CD4-positive, alpha-beta memory T cell (primary cell): ENCODE measurements around the gene CBFB. TPM values are rescaled to one million over a fixed set of nuclear protein-coding genes. Genes with fewer than 3 reads are reported as not detected.
A peak's percentile ranks its signal among the peaks of the same experiment; 100 is the strongest.

Source experiments
- CTCF ChIA-PET: fragments of 350-600 bp; sonication (Branson Sonifier 250); formaldehyde crosslinking; loops from one replicate; lab custom pipeline; 2021; ENCODE audit warnings: inconsistent platforms; ENCODE audit not compliant: partially characterized antibody; lab: Charles Lee
- POLR2A ChIA-PET: fragments of 350-600 bp; sonication (Branson Sonifier 250); formaldehyde crosslinking; loops from one replicate; lab custom pipeline; 2021; ENCODE audit not compliant: partially characterized antibody; lab: Charles Lee
- DNase-seq, 5 donors: peaks; one replicate each; pipeline versions ENCODE4 v3.0.0 to v3.0.0-alpha.2; 2020 to 2022; ENCODE audit warnings: mixed read lengths in 1 of 5
- H3K27ac ChIP-seq: one replicate; pipeline ENCODE4 v1.7.0; 2013; ENCODE audit warnings: low read depth, low read length
- H3K27me3 ChIP-seq: 2 replicates; pipeline ENCODE4 v1.7.0; 2013; ENCODE audit warnings: mild to moderate bottlenecking, low read length, moderate library complexity; ENCODE audit not compliant: insufficient read depth
- H3K36me3 ChIP-seq: 2 replicates; pipeline ENCODE4 v1.7.0; 2013; ENCODE audit warnings: mild to moderate bottlenecking, low read length, moderate library complexity; ENCODE audit not compliant: insufficient read depth
- H3K4me1 ChIP-seq: 2 replicates; pipeline ENCODE4 v1.7.0; 2013; ENCODE audit warnings: mild to moderate bottlenecking, low read length, moderate library complexity; ENCODE audit not compliant: insufficient read depth
- H3K4me3 ChIP-seq, 2 donors: one replicate each; pipeline ENCODE4 v1.7.0; 2013; ENCODE audit warnings: low read length in 2 of 2, mild to moderate bottlenecking in 1 of 2
- H3K9me3 ChIP-seq, 2 donors: one replicate each; pipeline ENCODE4 v1.7.0; 2013; ENCODE audit warnings: low read length in 2 of 2, control low read depth in 1 of 2; ENCODE audit not compliant: control insufficient read depth in 1 of 2
- H3K27ac Mint-ChIP-seq, 7 donors: one replicate each; pipeline ENCODE4 v1.8.0; 2020 to 2021; ENCODE audit warnings: mixed read lengths in 7 of 7, mild to moderate bottlenecking in 6 of 7, inconsistent platforms in 3 of 7, moderate library complexity in 3 of 7
- H3K27me3 Mint-ChIP-seq, 2 donors: one replicate each; pipeline ENCODE4 v1.8.0; 2020 to 2021; ENCODE audit warnings: mixed read lengths in 2 of 2
- H3K36me3 Mint-ChIP-seq, 2 donors: one replicate each; pipeline ENCODE4 v1.8.0; 2020 to 2021; ENCODE audit warnings: mixed read lengths in 2 of 2, inconsistent platforms in 1 of 2, mild to moderate bottlenecking in 1 of 2
- H3K4me1 Mint-ChIP-seq, 4 donors: one replicate each; pipeline ENCODE4 v1.8.0; 2020 to 2021; ENCODE audit warnings: mixed read lengths in 4 of 4, mild to moderate bottlenecking in 1 of 4
- H3K4me3 Mint-ChIP-seq, 8 donors: one replicate each; pipeline ENCODE4 v1.8.0; 2020 to 2021; ENCODE audit warnings: mixed read lengths in 8 of 8, mild to moderate bottlenecking in 7 of 8, moderate library complexity in 6 of 8, inconsistent platforms in 3 of 8
- H3K9me3 Mint-ChIP-seq, 8 donors: one replicate each; pipeline ENCODE4 v1.8.0; 2020 to 2021; ENCODE audit warnings: mixed read lengths in 8 of 8, mild to moderate bottlenecking in 5 of 8, inconsistent platforms in 3 of 8, moderate library complexity in 1 of 8
- intact Hi-C: fragments of 100-400 bp; cut with micrococcal nuclease; formaldehyde crosslinking; loops from one replicate; pipeline ENCODE4 v1.15.1; 2023
- polyA plus RNA-seq, 2 donors: library from polyadenylated mRNA; unstranded; fragments of 300-500 nt; fragmentation: Illumina TruSeq; gene quantifications; one replicate each; pipeline ENCODE4 v1.2.3, GENCODE V29; 2021
- total RNA-seq, 2 experiments: library from RNA; stranded (reverse); gene quantifications; one replicate each; pipeline ENCODE4 v1.2.3, GENCODE V29; 2021

CBFB gene
- total and polyA plus RNA-seq, 4 experiments from 2014 or later, result 102 to 112 (median 110) TPM

GRCh38 chr16:67087803-67088202 is 58.9 kb downstream of the CBFB start:
- CTCF ChIA-PET, result interaction anchor here (1.0 to 1.2 kb wide), 2 partner anchors 14 to 65 kb away, joined by 3 to 5 read pairs; no protein-coding TSS in a partner anchor
- peaks cover 5% of the 10 kb centered on the region for H3K36me3 ChIP-seq

DNA sequence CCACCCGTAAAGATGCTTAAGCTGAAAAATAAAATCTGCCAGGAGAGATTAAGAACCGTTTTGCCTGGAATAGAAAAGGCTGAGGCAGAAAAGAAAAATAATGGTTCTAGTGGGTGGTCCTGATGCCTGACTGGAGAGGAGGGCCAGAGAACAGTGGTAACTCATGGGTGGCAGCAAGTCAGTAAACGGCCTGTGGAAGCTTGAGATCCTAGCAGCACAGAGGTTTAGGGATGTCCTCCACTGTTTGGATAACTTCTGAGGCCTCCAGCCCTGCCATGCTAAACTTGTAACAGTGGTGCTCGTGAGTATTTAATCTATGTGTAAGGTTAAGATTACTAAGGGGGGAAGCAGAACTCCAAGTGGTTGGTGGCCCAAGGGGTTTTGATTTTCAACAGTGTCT is 59.6 kb downstream of the CBFB start:
- peak overlapping the region in 2 of 7 donors; percentile 30 to 82 for H3K27ac Mint-ChIP-seq
- no peaks in the 10 kb centered on the region for H3K27me3 ChIP-seq
- no peaks in the 10 kb centered on the region for H3K4me1 ChIP-seq
- peaks cover 7 to 14% (median 12%) of the 10 kb centered on the region in 4 donors for H3K4me1 Mint-ChIP-seq
- no peaks in the 10 kb centered on the region for H3K27me3 Mint-ChIP-seq
- CTCF ChIA-PET, result no interaction called here
- intact Hi-C loops, result no loop called here
- DNase-seq, result no peak
- POLR2A ChIA-PET, result no interaction called here
- H3K36me3 Mint-ChIP-seq, result peaks cover 12 to 33% of the 10 kb centered on the region in 2 donors
- no peak overlapping the region for H3K4me3 Mint-ChIP-seq
- no peaks in the 10 kb centered on the region for H3K9me3 ChIP-seq
- H3K36me3 ChIP-seq, result peaks cover 5% of the 10 kb centered on the region
- no peaks in the 10 kb centered on the region for H3K9me3 Mint-ChIP-seq
- no peak overlapping the region for H3K4me3 ChIP-seq
- H3K27ac ChIP-seq, result no peak overlapping the region

More at GRCh38 chr16:67087803-67088202, 58.9 kb downstream of the CBFB start:
- H3K4me1 ChIP-seq, result no peaks in the 10 kb centered on the region
- no peaks in the 10 kb centered on the region for H3K9me3 ChIP-seq
- DNase-seq, result no peak
- Mint-ChIP-seq H3K27ac (peak overlapping the region in 3 of 7 donors; percentile 60 to 82 (median 62)), H3K27me3 (no peaks in the 10 kb centered on the region), H3K36me3 (peaks cover 12 to 30% of the 10 kb centered on the region in 2 donors), H3K9me3 (no peaks in the 10 kb centered on the region), H3K4me1 (peaks cover 7 to 14% (median 11%) of the 10 kb centered on the region in 4 donors), H3K4me3 (no peak overlapping the region)
- no peak overlapping the region for H3K27ac ChIP-seq
- intact Hi-C loops, result no loop called here
- POLR2A ChIA-PET, result no interaction called here
- no peak overlapping the region for H3K4me3 ChIP-seq
- H3K27me3 ChIP-seq, result no peaks in the 10 kb centered on the region

GRCh38 chr16:67089101-67089500 is 60.2 kb downstream of the CBFB start:
- CTCF ChIA-PET, result no interaction called here

DNA sequence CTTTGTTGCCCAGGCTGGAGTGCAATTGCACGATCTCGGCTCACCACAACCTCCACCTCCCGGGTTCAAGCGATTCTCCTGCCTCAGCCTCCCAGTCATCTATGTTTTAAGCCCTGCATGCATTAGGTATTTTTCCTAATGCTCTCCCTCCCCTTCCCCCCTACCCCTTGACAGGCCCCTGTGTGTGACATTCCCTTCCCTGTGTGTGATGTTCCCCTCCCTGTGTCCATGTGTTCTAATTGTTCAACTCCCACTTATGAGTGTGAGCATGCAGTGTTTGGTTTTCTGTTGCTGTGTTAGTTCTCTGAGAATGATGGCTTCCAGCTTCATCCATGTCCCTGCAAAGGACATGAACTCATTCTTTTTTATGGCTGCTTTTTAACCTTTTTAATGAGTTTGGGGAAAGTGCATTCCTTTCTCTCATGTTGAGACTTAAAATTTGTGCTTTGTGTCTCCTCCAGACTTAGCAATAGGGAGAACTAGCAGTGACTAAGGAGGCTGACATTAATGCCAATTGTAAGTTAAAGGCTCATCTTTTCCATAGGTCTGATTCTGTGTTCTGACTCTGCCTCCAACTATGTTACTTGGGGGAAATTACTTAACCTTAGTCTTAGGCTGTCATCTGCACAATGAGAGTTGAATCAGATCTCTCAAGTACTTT is 63.1 kb downstream of the CBFB start:
- no peak overlapping the region for H3K27ac ChIP-seq
- no peak for DNase-seq
- H3K27me3 Mint-ChIP-seq, result no peaks in the 10 kb centered on the region
- H3K27ac Mint-ChIP-seq, result peak overlapping the region in 5 of 7 donors; percentile 29 to 93 (median 32)
- H3K4me3 ChIP-seq, result no peak overlapping the region
- intact Hi-C loops, result no loop called here
- no peaks in the 10 kb centered on the region for H3K27me3 ChIP-seq
- H3K4me1 ChIP-seq, result no peaks in the 10 kb centered on the region
- H3K36me3 Mint-ChIP-seq, result peaks cover 6 to 21% of the 10 kb centered on the region in 2 donors
- H3K9me3 ChIP-seq, result no peaks in the 10 kb centered on the region
- no peaks in the 10 kb centered on the region for H3K36me3 ChIP-seq
- H3K4me1 Mint-ChIP-seq, result peaks cover 3 to 7% (median 4%) of the 10 kb centered on the region in 4 donors
- no peak overlapping the region for H3K4me3 Mint-ChIP-seq
- CTCF ChIA-PET, result no interaction called here
- POLR2A ChIA-PET, result no interaction called here
- no peaks in the 10 kb centered on the region for H3K9me3 Mint-ChIP-seq

More at GRCh38 chr16:67089101-67089500, 60.2 kb downstream of the CBFB start:
- Histone ChIP-seq H3K4me1 (no peaks in the 10 kb centered on the region), H3K36me3 (peaks cover 5% of the 10 kb centered on the region), H3K27me3 (no peaks in the 10 kb centered on the region), H3K27ac (no peak overlapping the region), H3K9me3 (no peaks in the 10 kb centered on the region), H3K4me3 (no peak overlapping the region)
- Mint-ChIP-seq H3K9me3 (no peaks in the 10 kb centered on the region), H3K4me1 (peaks cover 7 to 14% (median 12%) of the 10 kb centered on the region in 4 donors), H3K36me3 (peaks cover 12 to 37% of the 10 kb centered on the region in 2 donors), H3K27ac (peak overlapping the region in 3 of 7 donors; percentile 1 to 65 (median 3)), H3K27me3 (no peaks in the 10 kb centered on the region), H3K4me3 (no peak overlapping the region)
- POLR2A ChIA-PET, result no interaction called here
- intact Hi-C loops, result no loop called here
- DNase-seq, result no peak

- Mint-ChIP-seq H3K4me1 (peaks cover 3 to 7% (median 4%) of the 10 kb centered on the region in 4 donors), H3K27me3 (no peaks in the 10 kb centered on the region), H3K27ac (peak overlapping the region in 2 of 7 donors; percentile 42 to 79), H3K36me3 (peaks cover 6 to 19% of the 10 kb centered on the region in 2 donors), H3K4me3 (no peak overlapping the region), H3K9me3 (no peaks in the 10 kb centered on the region)
- Histone ChIP-seq H3K9me3 (no peaks in the 10 kb centered on the region), H3K4me3 (no peak overlapping the region), H3K36me3 (no peaks in the 10 kb centered on the region), H3K27ac (no peak overlapping the region), H3K4me1 (no peaks in the 10 kb centered on the region), H3K27me3 (no peaks in the 10 kb centered on the region)
- DNase-seq, result no peak
- POLR2A ChIA-PET, result interaction anchor here (1.0 kb wide), 1 partner anchor 68 kb away, joined by 3 read pairs; no protein-coding TSS in a partner anchor
- CTCF ChIA-PET, result interaction anchor here (0.7 to 1.1 kb wide), 3 partner anchors 13 to 38 kb away, joined by 3 to 4 read pairs (median 3); no protein-coding TSS in a partner anchor
- intact Hi-C loops, result no loop called here
Measured at GRCh38 chr16:67093098-67093726, 64.3 kb downstream of the CBFB start.

GRCh38 chr16:67098599-67098998 is 69.7 kb downstream of the CBFB start:
- intact Hi-C loops, result no loop called here
- H3K36me3 ChIP-seq, result no peaks in the 10 kb centered on the region
- H3K4me3 ChIP-seq, result no peak overlapping the region
- H3K4me3 Mint-ChIP-seq, result no peak overlapping the region
- no peaks in the 10 kb centered on the region for H3K9me3 Mint-ChIP-seq
- H3K27me3 Mint-ChIP-seq, result no peaks in the 10 kb centered on the region
- POLR2A ChIA-PET, result no interaction called here
- no peak overlapping the region for H3K27ac ChIP-seq
- no peak overlapping the region for H3K27ac Mint-ChIP-seq
- H3K36me3 Mint-ChIP-seq, result peaks cover 3 to 14% of the 10 kb centered on the region in 2 donors
- no peaks in the 10 kb centered on the region for H3K9me3 ChIP-seq
- DNase-seq, result no peak
- CTCF ChIA-PET, result interaction anchor here (1.3 to 6.7 kb wide), 2 partner anchors 69 to 80 kb away, joined by 3 to 72 read pairs; no protein-coding TSS in a partner anchor
- H3K27me3 ChIP-seq, result no peaks in the 10 kb centered on the region
- H3K4me1 ChIP-seq, result no peaks in the 10 kb centered on the region
- H3K4me1 Mint-ChIP-seq, result no peaks in the 10 kb centered on the region
